Heart right ventricle (tissue), 16 donors: Measurements from ENCODE around the gene GSX1. TPM values are rescaled to one million over a fixed set of nuclear protein-coding genes. Genes with fewer than 3 reads are reported as not detected.

Experiments
- ATAC-seq, 8 donors: fragments of 200-7000 bp; cut with Tn5 transposase; one replicate each; pipeline ENCODE4 v1.9.1; 2020; ENCODE audit warnings: mild to moderate bottlenecking in 8 of 8, moderate library complexity in 8 of 8, moderate number of reproducible peaks in 1 of 8
- DNase-seq, 2 donors: peaks; one replicate each; pipeline ENCODE4 v3.0.0-alpha.2; 2020
- H3K27ac ChIP-seq, 10 donors: fragments of 200-600 bp; sonication (generic) in 2 of 10; one replicate each; pipeline versions ENCODE4 v1.5.0 to v1.8.0; 2020 to 2022; ENCODE audit warnings: mild to moderate bottlenecking in 3 of 10
- H3K27me3 ChIP-seq, 7 donors: fragments of 200-600 bp; one replicate each; pipeline ENCODE4 v1.8.0; 2021 to 2022; ENCODE audit warnings: mild to moderate bottlenecking in 2 of 7
- H3K36me3 ChIP-seq, 9 donors: fragments of 200-600 bp; sonication (generic) in 1 of 9; one replicate each; pipeline versions ENCODE4 v1.5.0 to v1.8.0; 2020 to 2022; ENCODE audit warnings: mild to moderate bottlenecking in 2 of 9
- H3K4me1 ChIP-seq, 9 donors: fragments of 200-600 bp; sonication (generic) in 1 of 9; one replicate each; pipeline versions ENCODE4 v1.5.0 to v1.8.0; 2020 to 2022; ENCODE audit warnings: mild to moderate bottlenecking in 4 of 9
- H3K4me3 ChIP-seq, 10 donors: fragments of 200-600 bp; sonication (generic) in 2 of 10; one replicate each; pipeline versions ENCODE4 v1.5.0 to v1.8.0; 2020 to 2022; ENCODE audit warnings: mild to moderate bottlenecking in 7 of 10, moderate library complexity in 2 of 10
- H3K9me3 ChIP-seq, 11 donors: fragments of 200-600 bp in 10 of 11; sonication (generic) in 2 of 11; one replicate each; pipeline versions ENCODE4 v1.5.0 to v1.8.0; 2013 to 2022; ENCODE audit warnings: mild to moderate bottlenecking in 2 of 11, control low read depth in 1 of 11, moderate library complexity in 1 of 11
- CTCF ChIP-seq, 9 donors: fragments of 200-600 bp; sonication (generic) in 2 of 9; IDR thresholded peaks; one replicate each; pipeline versions ENCODE4 v1.5.0 to v1.8.0; 2021 to 2022; ENCODE audit warnings: antibody characterized with exemption in 9 of 9, mild to moderate bottlenecking in 5 of 9, moderate library complexity in 1 of 9
- WGBS, 2 donors: extraction: QIAGEN DNeasy Blood & Tissue Kit; methylation state at CpG; one replicate each; pipeline ENCODE4 v1.1.7; 2013; ENCODE audit warnings: inconsistent platforms in 1 of 2; 5-methylcytosine and 5-hydroxymethylcytosine counted together
- intact Hi-C, 10 donors: fragments of 100-400 bp; cut with DNase I; formaldehyde crosslinking; loops; one replicate each; pipeline versions ENCODE4 v1.11.1 to v1.14.2; 2022
- polyA plus RNA-seq, 2 donors: library from polyadenylated mRNA; stranded (reverse); fragments of 200-250 nt; gene quantifications; one replicate each; pipeline ENCODE4 v1.2.3, GENCODE V29; 2013
- total RNA-seq, 10 donors: library from RNA; stranded (reverse); fragmentation: NEBNext Ultra II Directional in 3 of 10; extraction: Animal tissue kit (Norgen Biotek cat#: 25700) in 3 of 10; gene quantifications; one replicate each; pipeline versions ENCODE4 v1.2.1 to v1.2.4, GENCODE V29; 2021 to 2023
- donor health status: Arrhythmogenic right ventricular cardiomyopathy.
- donor health status: ischemic (EF 13 %, LVEDD 7.1; RV severe dilation, severe dysfunction).
- donor health status: healthy with polysubstance abuse.
- donor health status: DM: no; HTN: yes; CAD: no.
- donor health status: DM: no; HTN: no; CAD: no.
- donor health status: ischemic (EF 25% LVEDD 6.9; RV normal size, moderate dysfunction).
- donor health status: ischemic (EF 25% LVEDD 5.7; RV mildly dilated, moderate dysfunction).
- donor health status: healthy.
- donor health status: DM: yes; HTN: yes; CAD: no.
- donor health status: Ischemic cardiomyopathy.
- donor health status: ischemic (EF 35%, LVEDD 5.7; RV mildly dilated, moderate dysfunction).
- donor health status: nonischemic (EF 11% LVEDD 7.7; RV severe dilation, severe dysfunction).
- donor health status: DM: yes; HTN: yes; CAD: no.
- donor health status: PGD.
- donor health status: ischemic (EF 29% LVEDD 5.4; RV normal size, mild dysfunction).
- donor health status: nonischemic (EF 23%, LVEDD 6.1; RV moderate dilation, normal function).

Gene GSX1
- total and polyA plus RNA-seq, 12 donors, result not detected

DNA sequence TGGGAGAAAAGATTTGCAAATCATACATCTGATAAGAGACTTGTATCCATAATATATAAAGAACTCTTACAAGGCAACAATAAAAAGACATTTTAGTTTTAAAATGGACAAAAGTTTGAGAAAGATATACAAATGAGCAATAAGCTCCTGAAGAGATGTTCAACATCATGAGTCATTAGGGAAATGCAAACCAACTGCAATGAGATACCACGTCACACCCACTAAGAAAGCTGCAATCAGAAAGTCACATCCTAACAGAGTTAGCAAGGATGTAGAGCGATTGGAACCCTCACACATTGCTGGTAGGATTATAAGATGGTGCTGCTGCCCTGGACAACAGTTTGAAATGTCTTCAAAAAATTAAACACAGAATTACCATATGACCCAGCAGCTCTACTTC lies 50.3 kb downstream of the GSX1 start:
- 75 to 76% methylated on average over 2 of the region's 2 CpGs for WGBS, 2 donors
- no peaks in the 10 kb centered on the region for H3K4me1 ChIP-seq
- H3K9me3 ChIP-seq, result peaks cover 0 to 13% (median 0%) of the 10 kb centered on the region in 11 donors
- intact Hi-C loops, result no loop called here
- ATAC-seq, result no peak
- H3K4me3 ChIP-seq, result no peak overlapping the region
- no peak overlapping the region for H3K27ac ChIP-seq
- H3K27me3 ChIP-seq, result peaks cover 0 to 59% (median 42%) of the 10 kb centered on the region in 7 donors
- TF ChIP-seq CTCF (IDR thresholded peaks at IDR 0.05), result no peak
- DNase-seq, result no peak
- H3K36me3 ChIP-seq, result no peaks in the 10 kb centered on the region

Other genes with a start within 250 kb of the GSX1 start
- gene LNX2, start 172.0 kb upstream of the GSX1 start, total RNA-seq, result 10 to 100 TPM; 10.2 to 22.3 (median 15.4) TPM
- gene LNX2, start 172.0 kb upstream of the GSX1 start, polyA plus RNA-seq, result 1 to 10 TPM; 3.5 to 3.8 TPM
- gene POLR1D, start 170.6 kb upstream of the GSX1 start, total RNA-seq, result 100 to 1,000 TPM in 1 of 10 donors, 10 to 100 TPM in 9; 62.3 to 130 (median 78.5) TPM
- 100 to 1,000 TPM in 1 of 2 donors, 10 to 100 TPM in 1; 69.4 to 110 TPM for gene POLR1D, start 170.6 kb upstream of the GSX1 start, polyA plus RNA-seq
- gene PDX1, start 127.5 kb downstream of the GSX1 start, total RNA-seq, result not detected
- not detected for gene PDX1, start 127.5 kb downstream of the GSX1 start, polyA plus RNA-seq
- gene CDX2, start 176.8 kb downstream of the GSX1 start, total RNA-seq, result not detected
- gene CDX2, start 176.8 kb downstream of the GSX1 start, polyA plus RNA-seq, result not detected
- gene URAD, start 196.2 kb downstream of the GSX1 start, total RNA-seq, result not detected
- gene URAD, start 196.2 kb downstream of the GSX1 start, polyA plus RNA-seq, result under 1 TPM in 1 of 2 donors, not detected in 1; 0.07 TPM